Choroid plexus epithelial cell (primary cell): ENCODE measurements around the gene RAVER2.

ENCODE experiments used
- DNase-seq: peaks from one replicate; pipeline ENCODE4 v3.0.0-alpha.2; 2010; ENCODE audit warnings: low read depth
- H3K4me3 ChIP-seq: 2 replicates; pipeline ENCODE4 v1.5.1; 2011; ENCODE audit warnings: low read depth, mild to moderate bottlenecking, control low read depth, low read length, moderate library complexity
- TF ChIP-seq, protein P1 (sequence below): conservative IDR thresholded peaks from 2 replicates; pipeline ENCODE4 v1.5.1; 2011; ENCODE audit warnings: low read depth, mild to moderate bottlenecking, control low read depth, inconsistent platforms, low read length, moderate library complexity

Gene RAVER2

DNA sequence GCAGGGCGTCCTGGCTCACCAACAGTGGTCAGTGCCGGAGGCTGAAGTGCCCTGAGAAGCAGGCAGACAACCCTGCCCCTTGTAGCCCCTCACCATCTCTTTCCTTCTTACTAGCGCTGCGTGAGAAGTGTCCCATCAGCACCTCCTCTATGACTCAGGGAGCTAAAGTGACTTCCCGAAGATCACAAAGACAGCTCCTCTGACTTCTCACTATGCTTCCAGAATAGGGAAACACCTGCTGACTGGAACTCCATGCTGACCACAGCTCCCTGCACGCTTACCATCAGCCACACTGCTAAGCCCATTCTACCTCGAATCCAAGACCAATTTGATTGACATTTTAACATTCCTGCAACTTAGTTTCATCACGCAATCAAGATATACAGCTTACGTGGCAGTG is 128.7 kb downstream of the RAVER2 start:
- DNase-seq = no peak
- no peak overlapping the region for H3K4me3 ChIP-seq
- TF ChIP-seq, protein P1, sequence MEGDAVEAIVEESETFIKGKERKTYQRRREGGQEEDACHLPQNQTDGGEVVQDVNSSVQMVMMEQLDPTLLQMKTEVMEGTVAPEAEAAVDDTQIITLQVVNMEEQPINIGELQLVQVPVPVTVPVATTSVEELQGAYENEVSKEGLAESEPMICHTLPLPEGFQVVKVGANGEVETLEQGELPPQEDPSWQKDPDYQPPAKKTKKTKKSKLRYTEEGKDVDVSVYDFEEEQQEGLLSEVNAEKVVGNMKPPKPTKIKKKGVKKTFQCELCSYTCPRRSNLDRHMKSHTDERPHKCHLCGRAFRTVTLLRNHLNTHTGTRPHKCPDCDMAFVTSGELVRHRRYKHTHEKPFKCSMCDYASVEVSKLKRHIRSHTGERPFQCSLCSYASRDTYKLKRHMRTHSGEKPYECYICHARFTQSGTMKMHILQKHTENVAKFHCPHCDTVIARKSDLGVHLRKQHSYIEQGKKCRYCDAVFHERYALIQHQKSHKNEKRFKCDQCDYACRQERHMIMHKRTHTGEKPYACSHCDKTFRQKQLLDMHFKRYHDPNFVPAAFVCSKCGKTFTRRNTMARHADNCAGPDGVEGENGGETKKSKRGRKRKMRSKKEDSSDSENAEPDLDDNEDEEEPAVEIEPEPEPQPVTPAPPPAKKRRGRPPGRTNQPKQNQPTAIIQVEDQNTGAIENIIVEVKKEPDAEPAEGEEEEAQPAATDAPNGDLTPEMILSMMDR = no peak

DNA sequence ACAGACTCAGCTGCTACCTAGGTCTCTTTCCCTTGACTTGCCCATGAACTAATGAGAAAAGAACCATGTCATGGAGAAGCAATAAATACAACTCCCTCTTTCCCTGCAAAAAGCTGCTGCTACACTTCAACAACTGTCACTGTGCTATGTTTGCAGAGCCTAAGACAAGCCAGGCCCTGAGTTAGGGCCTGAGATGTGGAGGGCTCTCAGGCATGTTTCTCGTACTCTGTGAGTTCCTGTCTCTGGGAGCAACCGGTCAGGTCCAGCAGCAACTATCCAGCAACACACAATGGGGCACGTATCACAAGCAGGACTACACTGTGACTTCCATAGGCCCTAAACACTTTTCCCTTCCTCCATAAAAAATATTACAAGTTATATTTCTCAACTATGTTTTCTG is 129.8 kb downstream of the RAVER2 start:
- no peak overlapping the region for H3K4me3 ChIP-seq
- no peak for DNase-seq
- TF ChIP-seq, protein P1 = no peak

DNA sequence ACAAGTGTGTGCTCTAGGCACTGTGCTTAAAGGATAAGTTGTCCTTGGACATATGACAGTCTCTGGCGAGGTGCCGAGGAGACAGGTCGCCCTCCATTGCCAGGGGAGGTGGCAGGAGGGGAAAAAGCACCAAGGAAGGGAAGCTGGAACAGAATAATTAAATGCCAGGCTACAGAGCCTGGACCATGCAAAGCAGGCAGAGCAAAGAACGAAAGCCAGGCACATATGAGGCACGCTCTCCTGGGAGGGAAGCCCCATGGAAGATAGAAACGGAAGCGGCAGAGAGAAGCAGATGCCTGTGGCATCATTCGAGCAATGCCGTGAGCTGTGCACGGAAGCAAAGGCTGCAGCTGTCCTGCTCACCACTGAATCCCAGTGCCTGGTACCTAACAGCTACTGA is 130.2 kb downstream of the RAVER2 start:
- no peak overlapping the region for H3K4me3 ChIP-seq
- DNase-seq = no peak
- TF ChIP-seq, protein P1 = no peak

DNA sequence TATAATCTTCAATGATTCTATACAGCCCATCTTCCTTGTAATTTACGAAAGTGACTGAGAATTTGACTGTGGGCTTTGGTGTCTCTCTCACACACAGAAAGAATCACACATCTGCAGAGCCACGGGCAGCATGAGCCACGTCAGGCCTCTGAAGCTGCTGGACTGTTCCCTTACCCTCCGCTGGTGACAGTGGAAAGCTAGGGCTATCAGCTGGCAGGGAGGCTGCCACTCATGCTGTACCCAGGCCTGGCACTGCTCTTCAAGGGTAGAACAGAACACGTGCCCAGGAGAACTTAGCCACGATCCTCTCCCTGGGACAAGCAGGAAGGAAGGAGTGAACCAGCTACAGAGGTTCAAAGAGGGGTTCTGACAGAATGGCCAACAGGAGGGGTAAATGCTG is 130.7 kb downstream of the RAVER2 start:
- H3K4me3 ChIP-seq = no peak overlapping the region
- DNase-seq = no peak
- TF ChIP-seq, protein P1 = no peak

DNA sequence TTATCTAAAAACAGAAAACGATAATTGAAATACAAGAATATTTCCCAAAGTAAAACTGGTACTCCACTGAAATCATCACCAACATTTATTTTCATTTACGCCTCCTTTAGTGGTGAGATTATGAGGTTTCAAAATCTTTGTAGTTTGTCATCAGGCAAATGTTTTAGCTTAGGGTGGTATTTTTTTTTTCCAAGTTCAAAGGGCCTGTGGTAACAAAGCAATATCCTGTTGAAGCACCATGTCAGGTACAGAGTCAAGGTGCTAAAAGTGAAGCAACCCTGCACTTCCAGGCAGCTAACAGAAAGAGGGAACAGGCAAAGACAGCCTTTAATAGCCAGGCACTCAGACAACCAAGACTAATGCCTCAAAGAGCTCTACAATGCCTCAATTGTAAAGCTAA is 132.3 kb downstream of the RAVER2 start:
- no peak overlapping the region for H3K4me3 ChIP-seq
- DNase-seq = no peak
- TF ChIP-seq, protein P1 = no peak

DNA sequence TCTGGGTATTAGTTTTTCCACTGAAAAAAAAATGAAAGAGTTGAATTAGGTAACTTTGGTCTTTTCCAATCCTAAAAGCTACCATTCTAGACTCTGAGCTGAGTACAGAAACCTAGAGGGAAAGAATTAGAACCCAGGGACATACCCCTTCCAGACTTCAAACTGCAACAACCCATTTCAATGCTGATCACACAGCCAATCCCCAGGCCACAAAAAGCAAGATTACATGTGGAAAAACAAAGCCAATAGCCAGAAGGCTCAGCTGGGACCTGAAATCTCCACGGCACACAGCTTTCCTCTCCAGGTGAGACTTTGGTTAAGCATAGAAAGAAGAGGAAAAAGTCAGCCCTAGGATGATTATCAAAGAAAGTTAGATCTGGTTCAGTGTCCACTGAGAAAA is 132.7 kb downstream of the RAVER2 start:
- TF ChIP-seq, protein P1 = no peak
- no peak for DNase-seq
- H3K4me3 ChIP-seq = no peak overlapping the region

DNA sequence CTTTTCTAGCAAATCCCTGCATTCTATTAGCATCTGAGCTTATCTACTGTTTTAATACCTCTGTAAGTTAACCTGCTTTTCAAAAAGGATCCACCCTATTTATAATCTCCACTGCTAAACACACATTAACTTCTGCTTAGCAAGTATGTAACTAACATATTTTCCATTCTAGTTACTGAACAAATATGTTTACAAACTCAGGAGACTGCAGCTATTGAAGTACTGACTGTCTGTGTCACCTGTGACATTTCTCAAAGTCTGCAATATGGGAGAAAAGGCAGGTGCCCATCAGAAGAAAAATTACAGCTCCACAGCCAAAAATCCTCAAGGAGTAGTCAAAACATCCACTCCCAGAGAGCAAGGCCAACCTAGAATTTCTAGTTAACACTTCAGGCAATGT is 133.2 kb downstream of the RAVER2 start:
- TF ChIP-seq, protein P1 = no peak
- no peak overlapping the region for H3K4me3 ChIP-seq
- no peak for DNase-seq
